Measurements from ENCODE around the gene ALDH9A1.
"Not testable (repeated sequence)": the region's sequence is repeated elsewhere in the genome, so short reads cannot be mapped to it uniquely, and the experiment has no call there.

ALDH9A1 gene

GRCh38 chr1:165674599-165674998 is 23.8 kb downstream of the ALDH9A1 start:
- FAIRE-seq: no peak
- no peak for DNase-seq (ENCODE audit: insufficient read length, low spot score)
- TF ChIP-seq CTCF (IDR thresholded peaks at IDR 0.05; ENCODE audit: insufficient read depth, missing control alignments): no peak

- FAIRE-seq (peak; percentile 32), DNase-seq (ENCODE audit: insufficient read length, low spot score) (no peak)
- TF ChIP-seq CTCF (IDR thresholded peaks at IDR 0.05; ENCODE audit: insufficient read depth, missing control alignments): no peak
These were observed 26.8 kb downstream of the ALDH9A1 start for GRCh38 chr1:165671526-165671925.

- FAIRE-seq (no peak), DNase-seq (ENCODE audit: insufficient read length, low spot score) (no peak)
These were observed 30.2 kb downstream of the ALDH9A1 start for GRCh38 chr1:165668184-165668583.

GRCh38 chr1:165666152-165666825 is 32.1 kb downstream of the ALDH9A1 start:
- FAIRE-seq (peak; percentile 11), DNase-seq (ENCODE audit: insufficient read length, low spot score) (no peak)
- TF ChIP-seq CTCF (IDR thresholded peaks at IDR 0.05; ENCODE audit: insufficient read depth, missing control alignments): no peak

More at GRCh38 chr1:165668184-165668583, 30.2 kb downstream of the ALDH9A1 start:
- no peak for TF ChIP-seq CTCF (IDR thresholded peaks at IDR 0.05; ENCODE audit: insufficient read depth, missing control alignments)

- FAIRE-seq (no peak), DNase-seq (ENCODE audit: insufficient read length, low spot score) (no peak)
These were observed 36.2 kb downstream of the ALDH9A1 start for GRCh38 chr1:165662186-165662585.

GRCh38 chr1:165661703-165662102 is 36.7 kb downstream of the ALDH9A1 start:
- DNase-seq (ENCODE audit: insufficient read length, low spot score) (no peak), FAIRE-seq (no peak)
- TF ChIP-seq CTCF (IDR thresholded peaks at IDR 0.05; ENCODE audit: insufficient read depth, missing control alignments): no peak

More at GRCh38 chr1:165662186-165662585, 36.2 kb downstream of the ALDH9A1 start:
- no peak for TF ChIP-seq CTCF (IDR thresholded peaks at IDR 0.05; ENCODE audit: insufficient read depth, missing control alignments)

GRCh38 chr1:165659581-165659895 is 38.8 kb downstream of the ALDH9A1 start:
- TF ChIP-seq CTCF (IDR thresholded peaks at IDR 0.05; ENCODE audit: insufficient read depth, missing control alignments): no peak
- FAIRE-seq (no peak), DNase-seq (ENCODE audit: insufficient read length, low spot score) (no peak)

- not testable (repeated sequence) for DNase-seq (ENCODE audit: insufficient read length, low spot score); FAIRE-seq
These were observed 39.4 kb downstream of the ALDH9A1 start for GRCh38 chr1:165658766-165659580.
